ENCODE measurements around the gene AATF. TPM values are rescaled to one million over a fixed set of nuclear protein-coding genes. Genes with fewer than 3 reads are reported as not detected.

The AATF gene
- total RNA-seq, 1 experiment from 2014 or later = 186 TPM

GRCh38 chr17:37098910-37099664 is 150.3 kb downstream of the AATF start:
- Mint-ChIP-seq H3K36me3 (ENCODE audit: insufficient read depth, unreplicated experiment) (peaks cover 53% of the 10 kb centered on the region), H3K9me3 (ENCODE audit: low read depth, unreplicated experiment) (no peaks in the 10 kb centered on the region), H3K4me3 (ENCODE audit: low read depth, unreplicated experiment) (no peak overlapping the region), H3K4me1 (ENCODE audit: low read depth, unreplicated experiment) (no peaks in the 10 kb centered on the region), H3K27ac (ENCODE audit: unreplicated experiment) (no peak overlapping the region), H3K27me3 (ENCODE audit: unreplicated experiment) (no peaks in the 10 kb centered on the region)
- BruUV-seq (replicated peaks) = no TSS peak
- intact Hi-C loops (cut with micrococcal nuclease; ENCODE audit: unreplicated experiment) = no loop called here
- CTCF ChIA-PET = interaction anchor here (0.6 to 2.0 kb wide), 2 partner anchors 8 to 11 kb away, joined by 3 to 4 read pairs; no protein-coding TSS in a partner anchor
- TF ChIP-seq, protein P1, sequence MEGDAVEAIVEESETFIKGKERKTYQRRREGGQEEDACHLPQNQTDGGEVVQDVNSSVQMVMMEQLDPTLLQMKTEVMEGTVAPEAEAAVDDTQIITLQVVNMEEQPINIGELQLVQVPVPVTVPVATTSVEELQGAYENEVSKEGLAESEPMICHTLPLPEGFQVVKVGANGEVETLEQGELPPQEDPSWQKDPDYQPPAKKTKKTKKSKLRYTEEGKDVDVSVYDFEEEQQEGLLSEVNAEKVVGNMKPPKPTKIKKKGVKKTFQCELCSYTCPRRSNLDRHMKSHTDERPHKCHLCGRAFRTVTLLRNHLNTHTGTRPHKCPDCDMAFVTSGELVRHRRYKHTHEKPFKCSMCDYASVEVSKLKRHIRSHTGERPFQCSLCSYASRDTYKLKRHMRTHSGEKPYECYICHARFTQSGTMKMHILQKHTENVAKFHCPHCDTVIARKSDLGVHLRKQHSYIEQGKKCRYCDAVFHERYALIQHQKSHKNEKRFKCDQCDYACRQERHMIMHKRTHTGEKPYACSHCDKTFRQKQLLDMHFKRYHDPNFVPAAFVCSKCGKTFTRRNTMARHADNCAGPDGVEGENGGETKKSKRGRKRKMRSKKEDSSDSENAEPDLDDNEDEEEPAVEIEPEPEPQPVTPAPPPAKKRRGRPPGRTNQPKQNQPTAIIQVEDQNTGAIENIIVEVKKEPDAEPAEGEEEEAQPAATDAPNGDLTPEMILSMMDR (IDR thresholded peaks at IDR 0.05; ENCODE audit: unreplicated experiment) = no peak
- no peak for DNase-seq

- Mint-ChIP-seq H3K4me1 (ENCODE audit: low read depth, unreplicated experiment) (no peaks in the 10 kb centered on the region), H3K4me3 (ENCODE audit: low read depth, unreplicated experiment) (no peak overlapping the region), H3K36me3 (ENCODE audit: insufficient read depth, unreplicated experiment) (peaks cover 56% of the 10 kb centered on the region), H3K27ac (ENCODE audit: unreplicated experiment) (no peak overlapping the region), H3K9me3 (ENCODE audit: low read depth, unreplicated experiment) (no peaks in the 10 kb centered on the region), H3K27me3 (ENCODE audit: unreplicated experiment) (no peaks in the 10 kb centered on the region)
- CTCF ChIA-PET = interaction anchor here (0.7 kb wide), 2 partner anchors 110 to 429 kb away, joined by 3 to 6 read pairs; no protein-coding TSS in a partner anchor
- DNase-seq = no peak
- TF ChIP-seq, protein P1 (IDR thresholded peaks at IDR 0.05; ENCODE audit: unreplicated experiment) = no peak
- no TSS peak for BruUV-seq (replicated peaks)
- intact Hi-C loops (cut with micrococcal nuclease; ENCODE audit: unreplicated experiment) = loop anchor here (5.0 kb wide), 1 partner anchor 52 kb away; no protein-coding TSS in a partner anchor
These were observed 151.5 kb downstream of the AATF start for GRCh38 chr17:37100231-37100630.

GRCh38 chr17:37101306-37101705 is 152.6 kb downstream of the AATF start:
- Mint-ChIP-seq H3K27ac (ENCODE audit: unreplicated experiment) (no peak overlapping the region), H3K4me3 (ENCODE audit: low read depth, unreplicated experiment) (no peak overlapping the region), H3K4me1 (ENCODE audit: low read depth, unreplicated experiment) (no peaks in the 10 kb centered on the region), H3K36me3 (ENCODE audit: insufficient read depth, unreplicated experiment) (peaks cover 51% of the 10 kb centered on the region), H3K27me3 (ENCODE audit: unreplicated experiment) (no peaks in the 10 kb centered on the region), H3K9me3 (ENCODE audit: low read depth, unreplicated experiment) (no peaks in the 10 kb centered on the region)
- CTCF ChIA-PET = interaction anchor here (0.7 kb wide), 2 partner anchors 22 to 297 kb away, joined by 3 to 4 read pairs; no protein-coding TSS in a partner anchor
- BruUV-seq (replicated peaks) = no TSS peak
- TF ChIP-seq, protein P1 (IDR thresholded peaks at IDR 0.05; ENCODE audit: unreplicated experiment) = no peak
- intact Hi-C loops (cut with micrococcal nuclease; ENCODE audit: unreplicated experiment) = loop anchor here (5.0 kb wide), 1 partner anchor 51 kb away; no protein-coding TSS in a partner anchor
- no peak for DNase-seq

GRCh38 chr17:37103231-37103630 is 154.5 kb downstream of the AATF start:
- no TSS peak for BruUV-seq (replicated peaks)
- Mint-ChIP-seq H3K27me3 (ENCODE audit: unreplicated experiment) (no peaks in the 10 kb centered on the region), H3K4me1 (ENCODE audit: low read depth, unreplicated experiment) (no peaks in the 10 kb centered on the region), H3K4me3 (ENCODE audit: low read depth, unreplicated experiment) (no peak overlapping the region), H3K27ac (ENCODE audit: unreplicated experiment) (no peak overlapping the region), H3K9me3 (ENCODE audit: low read depth, unreplicated experiment) (no peaks in the 10 kb centered on the region), H3K36me3 (ENCODE audit: insufficient read depth, unreplicated experiment) (peaks cover 41% of the 10 kb centered on the region)
- CTCF ChIA-PET = interaction anchor here (1.1 kb wide), 1 partner anchor 109 kb away, joined by 3 read pairs; no protein-coding TSS in a partner anchor
- DNase-seq = no peak
- intact Hi-C loops (cut with micrococcal nuclease; ENCODE audit: unreplicated experiment) = loop anchor here (5.0 kb wide), 1 partner anchor 49 kb away; no protein-coding TSS in a partner anchor
- TF ChIP-seq, protein P1 (IDR thresholded peaks at IDR 0.05; ENCODE audit: unreplicated experiment) = no peak

All from Calu3 (cell line).